Lower lobe of right lung (tissue), 2 donors: Measurements from ENCODE around the gene THSD7A. TPM values are rescaled to one million over a fixed set of nuclear protein-coding genes. Genes with fewer than 3 reads are reported as not detected.

Experiments used
- ATAC-seq, 2 donors: fragments of 200-7000 bp; cut with Tn5 transposase; one replicate each; pipeline ENCODE4 v1.9.1; 2020 to 2022; ENCODE audit warnings: mild to moderate bottlenecking in 2 of 2, moderate library complexity in 2 of 2
- DNase-seq: peaks from one replicate; pipeline ENCODE4 v3.0.0-alpha.2; 2020
- H3K27ac ChIP-seq: fragments of 200-600 bp; one replicate; pipeline ENCODE4 v1.8.0; 2022
- H3K27me3 ChIP-seq: fragments of 200-600 bp; one replicate; pipeline ENCODE4 v1.8.0; 2022; ENCODE audit warnings: low read depth
- H3K36me3 ChIP-seq: fragments of 200-600 bp; one replicate; pipeline ENCODE4 v1.8.0; 2022; ENCODE audit warnings: mild to moderate bottlenecking
- H3K4me1 ChIP-seq: fragments of 200-600 bp; one replicate; pipeline ENCODE4 v1.8.0; 2022
- H3K4me3 ChIP-seq: fragments of 200-600 bp; one replicate; pipeline ENCODE4 v1.8.0; 2022; ENCODE audit warnings: mild to moderate bottlenecking
- H3K9me3 ChIP-seq: fragments of 200-600 bp; one replicate; pipeline ENCODE4 v1.8.0; 2022
- CTCF ChIP-seq: fragments of 200-600 bp; IDR thresholded peaks from one replicate; pipeline ENCODE4 v1.8.0; 2022; ENCODE audit warnings: antibody characterized with exemption, mild to moderate bottlenecking
- intact Hi-C: fragments of 100-400 bp; cut with DNase I; formaldehyde crosslinking; loops from one replicate; pipeline ENCODE4 v1.11.0; 2022
- total RNA-seq: library from RNA; stranded (reverse); fragmentation: NEBNext Ultra II Directional; extraction: Animal tissue kit (Norgen Biotek cat#: 25700); gene quantifications from one replicate; pipeline ENCODE4 v1.2.1, GENCODE V29; 2021
- donor health status: DM: no; HTN: yes; CAD: no; lungs with severe emphysema.

THSD7A gene
- total RNA-seq, 1 donor from 2014 or later: 7.2 TPM

GRCh38 chr7:11404355-11404754 lies 427.6 kb downstream of the THSD7A start:
- H3K4me3 ChIP-seq: no peak overlapping the region
- ATAC-seq (no peak), DNase-seq (no peak)
- no peaks in the 10 kb centered on the region for H3K36me3 ChIP-seq
- no peaks in the 10 kb centered on the region for H3K9me3 ChIP-seq
- H3K27me3 ChIP-seq: no peaks in the 10 kb centered on the region
- H3K27ac ChIP-seq: no peak overlapping the region
- H3K4me1 ChIP-seq: no peaks in the 10 kb centered on the region
- no peak for TF ChIP-seq CTCF
- intact Hi-C loops: no loop called here

GRCh38 chr7:11403781-11404180 lies 428.2 kb downstream of the THSD7A start:
- Histone ChIP-seq H3K36me3 (no peaks in the 10 kb centered on the region), H3K9me3 (no peaks in the 10 kb centered on the region), H3K27me3 (no peaks in the 10 kb centered on the region), H3K4me1 (no peaks in the 10 kb centered on the region), H3K27ac (no peak overlapping the region), H3K4me3 (no peak overlapping the region)
- intact Hi-C loops: no loop called here
- no peak for ATAC-seq
- DNase-seq: no peak
- TF ChIP-seq CTCF: no peak

GRCh38 chr7:11394438-11394837 lies 437.6 kb downstream of the THSD7A start:
- Histone ChIP-seq H3K4me3 (no peak overlapping the region), H3K9me3 (no peaks in the 10 kb centered on the region), H3K27ac (no peak overlapping the region), H3K4me1 (no peaks in the 10 kb centered on the region), H3K27me3 (no peaks in the 10 kb centered on the region), H3K36me3 (no peaks in the 10 kb centered on the region)
- TF ChIP-seq CTCF: no peak
- intact Hi-C loops: no loop called here
- DNase-seq (no peak), ATAC-seq (no peak)

GRCh38 chr7:11379641-11380040 lies 452.4 kb downstream of the THSD7A start:
- intact Hi-C loops: no loop called here
- Histone ChIP-seq H3K9me3 (no peaks in the 10 kb centered on the region), H3K4me3 (no peak overlapping the region), H3K36me3 (no peaks in the 10 kb centered on the region), H3K27ac (no peak overlapping the region), H3K27me3 (no peaks in the 10 kb centered on the region), H3K4me1 (no peaks in the 10 kb centered on the region)
- DNase-seq (no peak), ATAC-seq (no peak)
- TF ChIP-seq CTCF: no peak

GRCh38 chr7:11376529-11376928 lies 455.5 kb downstream of the THSD7A start:
- TF ChIP-seq CTCF: no peak
- Histone ChIP-seq H3K4me3 (no peak overlapping the region), H3K27ac (no peak overlapping the region), H3K36me3 (no peaks in the 10 kb centered on the region), H3K4me1 (no peaks in the 10 kb centered on the region), H3K27me3 (no peaks in the 10 kb centered on the region), H3K9me3 (no peaks in the 10 kb centered on the region)
- intact Hi-C loops: no loop called here
- ATAC-seq (no peak), DNase-seq (no peak)

- Histone ChIP-seq H3K4me1 (no peaks in the 10 kb centered on the region), H3K27me3 (no peaks in the 10 kb centered on the region), H3K9me3 (no peaks in the 10 kb centered on the region), H3K36me3 (no peaks in the 10 kb centered on the region), H3K27ac (no peak overlapping the region), H3K4me3 (no peak overlapping the region)
- ATAC-seq: no peak
- TF ChIP-seq CTCF: no peak
- no peak for DNase-seq
- intact Hi-C loops: no loop called here
Measured at GRCh38 chr7:11374629-11375028, 457.4 kb downstream of the THSD7A start.
